MCF 10A (cell line): Measurements from ENCODE around the gene GRM5. TPM values are rescaled to one million over a fixed set of nuclear protein-coding genes. Genes with fewer than 3 reads are reported as not detected.

Experiments
- BruUV-seq: library from RNA; stranded (reverse); fragments of 400-500 nt; replicated peaks from 2 replicates; lab custom pipeline; 2021; lab: Mats Ljungman, UMichigan
- CTCF ChIA-PET: fragments of 300-600 bp; sonication (Branson Sonifier 250); formaldehyde crosslinking; extraction: SDS; loops from one replicate; lab custom pipeline; 2021; ENCODE audit warnings: antibody characterized with exemption, inconsistent platforms; lab: Yijun Ruan, JAX
- POLR2A ChIA-PET: fragments of 300-600, 350-650 bp; sonication (Branson Sonifier 250); formaldehyde crosslinking; extraction: SDS; loops from one replicate; lab custom pipeline; 2020; ENCODE audit warnings: antibody characterized with exemption, inconsistent platforms; lab: Yijun Ruan, JAX
- DNase-seq: peaks from one replicate; pipeline ENCODE4 v3.0.0-alpha.2; 2018; ENCODE audit not compliant: unreplicated experiment
- H3K27ac Mint-ChIP-seq: one replicate; pipeline ENCODE4 v1.8.0; 2022; ENCODE audit warnings: mild to moderate bottlenecking, low read depth, mixed read lengths; ENCODE audit not compliant: unreplicated experiment
- H3K27me3 Mint-ChIP-seq: one replicate; pipeline ENCODE4 v1.8.0; 2022; ENCODE audit warnings: mixed read lengths; ENCODE audit not compliant: insufficient read depth, unreplicated experiment
- H3K36me3 Mint-ChIP-seq: one replicate; pipeline ENCODE4 v1.8.0; 2022; ENCODE audit warnings: mild to moderate bottlenecking, moderate library complexity, mixed read lengths; ENCODE audit not compliant: insufficient read depth, unreplicated experiment
- H3K4me1 Mint-ChIP-seq: one replicate; pipeline ENCODE4 v1.8.0; 2022; ENCODE audit warnings: mixed read lengths; ENCODE audit not compliant: insufficient read depth, unreplicated experiment
- H3K4me3 Mint-ChIP-seq: one replicate; pipeline ENCODE4 v1.8.0; 2022; ENCODE audit warnings: mild to moderate bottlenecking, moderate library complexity, mixed read lengths; ENCODE audit not compliant: unreplicated experiment
- H3K9me3 Mint-ChIP-seq: one replicate; pipeline ENCODE4 v1.8.0; 2022; ENCODE audit warnings: mixed read lengths; ENCODE audit not compliant: unreplicated experiment
- intact Hi-C: fragments of 100-400 bp; cut with micrococcal nuclease; formaldehyde crosslinking; loops from 2 replicates; pipeline ENCODE4 v1.14.1; 2022
- total RNA-seq: library from RNA; stranded (reverse); gene quantifications from 2 replicates; pipeline ENCODE4 v1.2.3, GENCODE V29; 2022
- TF ChIP-seq, protein P1 (sequence below): fragments of 200-600 bp; IDR thresholded peaks from one replicate; pipeline ENCODE4 v1.8.0; 2022; ENCODE audit warnings: antibody characterized with exemption, mild to moderate bottlenecking; ENCODE audit not compliant: unreplicated experiment

GRM5 gene
- total RNA-seq, 1 experiment from 2014 or later, result not detected

GRCh38 chr11:88555829-88556202, 510.0 kb downstream of the GRM5 start:
- CTCF ChIA-PET, result interaction anchor here (4.5 kb wide), 1 partner anchor 13 kb away, joined by 29 read pairs; no protein-coding TSS in a partner anchor
- POLR2A ChIA-PET, result interaction anchor here (0.7 to 1.5 kb wide), 3 partner anchors 217 to 629 kb away, joined by 3 to 6 read pairs (median 4); partner anchors contain the start of gene RAB38
- peaks cover 11% of the 10 kb centered on the region for H3K4me1 Mint-ChIP-seq
- intact Hi-C loops, result loop anchor here (2.0 kb wide), 1 partner anchor 331 kb away; no protein-coding TSS in a partner anchor
- peak; percentile 23 for DNase-seq
- TF ChIP-seq, protein P1, sequence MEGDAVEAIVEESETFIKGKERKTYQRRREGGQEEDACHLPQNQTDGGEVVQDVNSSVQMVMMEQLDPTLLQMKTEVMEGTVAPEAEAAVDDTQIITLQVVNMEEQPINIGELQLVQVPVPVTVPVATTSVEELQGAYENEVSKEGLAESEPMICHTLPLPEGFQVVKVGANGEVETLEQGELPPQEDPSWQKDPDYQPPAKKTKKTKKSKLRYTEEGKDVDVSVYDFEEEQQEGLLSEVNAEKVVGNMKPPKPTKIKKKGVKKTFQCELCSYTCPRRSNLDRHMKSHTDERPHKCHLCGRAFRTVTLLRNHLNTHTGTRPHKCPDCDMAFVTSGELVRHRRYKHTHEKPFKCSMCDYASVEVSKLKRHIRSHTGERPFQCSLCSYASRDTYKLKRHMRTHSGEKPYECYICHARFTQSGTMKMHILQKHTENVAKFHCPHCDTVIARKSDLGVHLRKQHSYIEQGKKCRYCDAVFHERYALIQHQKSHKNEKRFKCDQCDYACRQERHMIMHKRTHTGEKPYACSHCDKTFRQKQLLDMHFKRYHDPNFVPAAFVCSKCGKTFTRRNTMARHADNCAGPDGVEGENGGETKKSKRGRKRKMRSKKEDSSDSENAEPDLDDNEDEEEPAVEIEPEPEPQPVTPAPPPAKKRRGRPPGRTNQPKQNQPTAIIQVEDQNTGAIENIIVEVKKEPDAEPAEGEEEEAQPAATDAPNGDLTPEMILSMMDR, result no peak
- BruUV-seq, result no TSS peak
- no peaks in the 10 kb centered on the region for H3K9me3 Mint-ChIP-seq
- H3K27me3 Mint-ChIP-seq, result no peaks in the 10 kb centered on the region
- H3K27ac Mint-ChIP-seq, result peak overlapping the region; percentile 68
- H3K36me3 Mint-ChIP-seq, result no peaks in the 10 kb centered on the region
- H3K4me3 Mint-ChIP-seq, result no peak overlapping the region

DNA sequence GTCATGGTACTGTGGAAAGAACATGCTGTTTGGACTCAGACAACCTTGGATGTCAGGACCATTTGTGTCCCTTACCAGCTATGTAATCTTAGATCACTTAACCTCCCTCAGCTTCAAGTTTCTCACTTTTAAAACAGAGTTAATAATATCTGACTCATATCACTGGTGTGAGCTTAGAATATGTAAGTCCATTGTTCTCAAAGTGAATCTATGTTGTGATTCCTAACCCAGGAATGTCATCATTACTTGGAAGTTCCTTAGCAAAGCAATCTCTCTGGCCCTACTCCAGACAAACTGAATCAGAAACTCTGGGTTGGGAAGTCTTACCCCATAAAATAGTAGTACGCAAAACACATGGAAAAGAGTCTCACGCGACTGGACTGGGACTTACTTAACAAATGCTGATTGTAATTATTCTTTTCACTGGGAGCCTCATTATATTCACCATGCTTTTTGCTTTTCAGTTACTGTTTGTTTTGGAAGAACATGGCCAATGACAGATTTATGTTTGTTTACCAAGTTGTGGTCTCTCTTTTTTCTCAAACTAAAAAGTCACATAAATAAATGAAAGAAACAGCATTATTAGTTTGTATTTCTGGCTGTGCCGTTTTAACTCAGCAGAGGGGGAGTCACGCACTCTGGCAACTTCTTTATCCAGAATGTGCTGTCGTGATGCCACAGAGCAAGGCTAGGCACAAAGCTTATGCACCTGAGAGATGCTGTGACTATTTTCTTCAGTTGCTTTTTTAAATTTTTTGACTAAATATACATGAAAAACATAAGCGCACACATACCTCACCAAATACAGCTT, 510.6 kb downstream of the GRM5 start:
- ChIA-PET POLR2A (interaction anchor here (0.6 to 1.5 kb wide), 10 partner anchors 18 to 629 kb away, joined by 3 to 6 read pairs (median 3); partner anchors contain the start of gene RAB38), CTCF (interaction anchor here (1.1 to 4.5 kb wide), 4 partner anchors 9 to 540 kb away, joined by 3 to 29 read pairs (median 4); no protein-coding TSS in a partner anchor)
- no peaks in the 10 kb centered on the region for H3K36me3 Mint-ChIP-seq

DNA sequence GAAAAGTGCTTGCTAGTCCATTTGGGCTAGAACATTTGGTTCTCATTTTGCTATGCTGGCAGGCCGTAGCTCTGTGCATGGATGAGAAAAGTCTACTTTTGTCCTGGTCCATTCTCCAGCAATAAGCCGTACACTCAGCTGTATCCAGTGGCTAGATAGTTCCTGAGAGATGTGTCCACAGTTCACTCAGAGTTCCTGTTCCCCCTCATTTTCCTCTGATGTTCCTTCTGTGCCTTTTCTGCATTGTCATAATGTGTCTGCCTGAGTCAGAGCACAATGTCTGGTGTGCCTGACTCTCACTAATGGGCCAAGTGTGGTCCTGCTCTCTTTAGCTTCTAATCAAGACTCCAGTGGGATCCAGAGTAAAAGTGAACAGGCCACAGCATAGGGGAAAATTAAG, 512.6 kb downstream of the GRM5 start:
- Mint-ChIP-seq H3K27me3 (no peaks in the 10 kb centered on the region), H3K36me3 (no peaks in the 10 kb centered on the region), H3K4me1 (peaks cover 11% of the 10 kb centered on the region), H3K27ac (no peak overlapping the region), H3K9me3 (no peaks in the 10 kb centered on the region), H3K4me3 (no peak overlapping the region)
- DNase-seq, result no peak
- intact Hi-C loops, result no loop called here
- BruUV-seq, result no TSS peak
- TF ChIP-seq, protein P1, result no peak
- POLR2A ChIA-PET, result interaction anchor here (2.1 kb wide), 1 partner anchor 216 kb away, joined by 4 read pairs; the partner anchor contains the start of gene CTSC
- CTCF ChIA-PET, result interaction anchor here (0.5 to 5.7 kb wide), 22 partner anchors 10 to 1160 kb away, joined by 3 to 31 read pairs (median 3); no protein-coding TSS in a partner anchor

More for the DNA sequence above, 510.6 kb downstream of the GRM5 start:
- TF ChIP-seq, protein P1, result no peak
- no peaks in the 10 kb centered on the region for H3K9me3 Mint-ChIP-seq
- peak; percentile 98 for DNase-seq
- no TSS peak for BruUV-seq
- intact Hi-C loops, result loop anchor here (2.0 kb wide), 1 partner anchor 332 kb away; no protein-coding TSS in a partner anchor
- peak overlapping the region; percentile 68 for H3K27ac Mint-ChIP-seq
- H3K4me3 Mint-ChIP-seq, result peak overlapping the region; percentile 43
- H3K4me1 Mint-ChIP-seq, result peaks cover 11% of the 10 kb centered on the region
- no peaks in the 10 kb centered on the region for H3K27me3 Mint-ChIP-seq
